ENCODE results near the gene GATC. TPM values are rescaled to one million over a fixed set of nuclear protein-coding genes. Genes with fewer than 3 reads are reported as not detected.

Gene GATC
- total and polyA plus RNA-seq, 2 of the 4 experiments (the other 2 are of a cell fraction), result 8.7 to 16.5 TPM

DNA sequence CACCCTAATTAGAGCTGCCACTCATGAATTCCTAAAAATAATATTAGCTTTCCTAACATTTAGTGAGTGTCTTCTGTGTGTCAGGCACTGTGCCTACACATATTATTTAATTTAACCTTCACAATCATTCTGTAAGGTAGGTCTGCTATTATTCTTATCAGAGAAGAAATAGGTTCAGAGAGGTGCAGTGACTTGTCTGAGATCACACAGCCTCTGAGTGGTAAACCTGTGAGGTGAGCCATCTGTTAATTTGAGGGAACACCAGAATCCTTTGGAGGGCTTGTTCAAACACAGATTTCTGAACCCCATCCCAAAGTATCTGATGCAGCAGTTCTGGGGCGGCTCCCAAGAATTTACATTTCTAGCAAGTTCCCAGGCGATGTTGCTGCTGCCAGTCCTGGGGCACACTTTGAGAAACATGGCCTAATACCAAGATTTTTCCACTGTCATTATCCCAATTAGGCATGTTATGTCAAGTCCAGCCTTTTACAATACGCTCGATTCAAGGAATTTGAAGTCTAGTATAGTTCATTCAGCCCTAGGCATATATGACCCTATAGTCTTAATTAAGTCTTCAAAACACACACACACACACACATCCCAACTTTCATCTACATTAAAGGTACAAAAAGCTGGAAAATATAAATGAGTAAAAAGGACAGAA is 28.2 kb upstream of the GATC start:
- Histone ChIP-seq H3K9me3 (ENCODE audit: control insufficient read depth, insufficient read depth, low read length) (no peaks in the 10 kb centered on the region), H2AK9ac (replicated peaks; ENCODE audit: low read depth, low read length, poor library complexity) (no peak overlapping the region), H2AFZ (replicated peaks; ENCODE audit: low read length, poor library complexity) (no peak overlapping the region), H2BK15ac (ENCODE audit: low read depth, low read length) (no peak overlapping the region), H3K4me1 (ENCODE audit: control insufficient read depth, insufficient read depth, low read length) (no peaks in the 10 kb centered on the region), H3K4ac (ENCODE audit: low read depth, low read length) (no peak overlapping the region), H3K23ac (ENCODE audit: low read depth, low read length) (no peak overlapping the region), H4K5ac (ENCODE audit: low read depth, low read length) (no peak overlapping the region), H3K27me3 (ENCODE audit: control insufficient read depth, insufficient read depth, low read length) (peaks cover 27% of the 10 kb centered on the region), H3K79me1 (ENCODE audit: low read depth in 1 of 2, low read length in 2 of 2) (no peaks in the 10 kb centered on the region), H4K20me1 (ENCODE audit: insufficient read depth, low read length) (no peaks in the 10 kb centered on the region), H2BK5ac (ENCODE audit: low read depth, low read length, poor library complexity, severe bottlenecking) (no peak overlapping the region), H2BK120ac (ENCODE audit: low read depth, low read length) (no peak overlapping the region), H3K4me3 (ENCODE audit: insufficient read depth, low read depth, low read length) (no peak overlapping the region), H3K9me1 (ENCODE audit: insufficient read depth, low read length) (no peaks in the 10 kb centered on the region), H3K56ac (ENCODE audit: extremely low read depth, insufficient read depth, low read length) (no peak overlapping the region), H3K4me2 (ENCODE audit: low read depth, low read length) (no peak overlapping the region), H4K8ac (ENCODE audit: low read depth in 2 of 2, low read length in 2 of 2) (no peak overlapping the region), H3K18ac (ENCODE audit: low read depth, low read length) (no peak overlapping the region), H3K36me3 (ENCODE audit: control insufficient read depth, insufficient read depth, low read length) (no peaks in the 10 kb centered on the region), H2AK5ac (ENCODE audit: low read depth, low read length) (no peak overlapping the region), H3K9ac (ENCODE audit: low read depth, low read length) (no peak overlapping the region), H3K14ac (replicated peaks; ENCODE audit: low read depth, low read length) (no peak overlapping the region), H3K27ac (ENCODE audit: insufficient read depth, low read length) (no peak overlapping the region), H4K91ac (ENCODE audit: insufficient read depth, low read depth, low read length) (no peak overlapping the region), H2BK20ac (ENCODE audit: low read depth, low read length) (no peak overlapping the region)
- CTCF ChIA-PET, result no interaction called here
- BruUV-seq (replicated peaks), result no TSS peak
- DNase-seq (no peak), ATAC-seq (ENCODE audit: low read depth) (no peak)
- 88% methylated on average over 1 of the region's 4 CpGs; no CpG with 5 or more reads in 1 of the 2 experiments for WGBS, 2 experiments (ENCODE audit: extremely low coverage in 2 of 2, insufficient read length in 1 of 2)
- in situ Hi-C loops (cut with MboI; ENCODE audit: low sequenced_read_pairs) (no loop called here), intact Hi-C loops (cut with micrococcal nuclease) (no loop called here), dilution Hi-C loops (cut with HindIII; ENCODE audit: low sequenced_read_pairs, unreplicated experiment) (no loop called here)
- POLR2A ChIA-PET (ENCODE audit: unreplicated experiment), result no interaction called here
- TF ChIP-seq RCOR1 (IDR thresholded peaks at IDR 0.05; ENCODE audit: insufficient replicate concordance, low read length) (no peak), SMC3 (IDR thresholded peaks at IDR 0.05; ENCODE audit: low read depth, low read length) (no peak), POLR2A (IDR thresholded peaks at IDR 0.05; ENCODE audit: low read depth, low read length) (no peak), CEBPB (IDR thresholded peaks at IDR 0.05; ENCODE audit: low read depth, low read length) (no peak), BHLHE40 (IDR thresholded peaks at IDR 0.05; ENCODE audit: low read depth, low read length) (no peak), NFE2L2 (IDR thresholded peaks at IDR 0.05; ENCODE audit: low read depth, low read length) (no peak), FOS (IDR thresholded peaks at IDR 0.05; ENCODE audit: low read depth, low read length) (no peak), MXI1 (IDR thresholded peaks at IDR 0.05; ENCODE audit: borderline replicate concordance, low read depth, low read length) (no peak), RAD21 (IDR thresholded peaks at IDR 0.05; ENCODE audit: low read length) (no peak), CHD1 (IDR thresholded peaks at IDR 0.05; ENCODE audit: low read depth, low read length) (no peak), MAFK (IDR thresholded peaks at IDR 0.05; ENCODE audit: low read depth, low read length) (no peak), RFX5 (IDR thresholded peaks at IDR 0.05; ENCODE audit: low read depth, low read length) (no peak), MAZ (IDR thresholded peaks at IDR 0.05; ENCODE audit: borderline replicate concordance, low read depth, low read length) (no peak)
- TF ChIP-seq, protein P1, sequence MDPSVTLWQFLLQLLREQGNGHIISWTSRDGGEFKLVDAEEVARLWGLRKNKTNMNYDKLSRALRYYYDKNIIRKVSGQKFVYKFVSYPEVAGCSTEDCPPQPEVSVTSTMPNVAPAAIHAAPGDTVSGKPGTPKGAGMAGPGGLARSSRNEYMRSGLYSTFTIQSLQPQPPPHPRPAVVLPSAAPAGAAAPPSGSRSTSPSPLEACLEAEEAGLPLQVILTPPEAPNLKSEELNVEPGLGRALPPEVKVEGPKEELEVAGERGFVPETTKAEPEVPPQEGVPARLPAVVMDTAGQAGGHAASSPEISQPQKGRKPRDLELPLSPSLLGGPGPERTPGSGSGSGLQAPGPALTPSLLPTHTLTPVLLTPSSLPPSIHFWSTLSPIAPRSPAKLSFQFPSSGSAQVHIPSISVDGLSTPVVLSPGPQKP (IDR thresholded peaks at IDR 0.05; ENCODE audit: borderline replicate concordance, low read depth, low read length), result no peak
- TF ChIP-seq, protein P2, sequence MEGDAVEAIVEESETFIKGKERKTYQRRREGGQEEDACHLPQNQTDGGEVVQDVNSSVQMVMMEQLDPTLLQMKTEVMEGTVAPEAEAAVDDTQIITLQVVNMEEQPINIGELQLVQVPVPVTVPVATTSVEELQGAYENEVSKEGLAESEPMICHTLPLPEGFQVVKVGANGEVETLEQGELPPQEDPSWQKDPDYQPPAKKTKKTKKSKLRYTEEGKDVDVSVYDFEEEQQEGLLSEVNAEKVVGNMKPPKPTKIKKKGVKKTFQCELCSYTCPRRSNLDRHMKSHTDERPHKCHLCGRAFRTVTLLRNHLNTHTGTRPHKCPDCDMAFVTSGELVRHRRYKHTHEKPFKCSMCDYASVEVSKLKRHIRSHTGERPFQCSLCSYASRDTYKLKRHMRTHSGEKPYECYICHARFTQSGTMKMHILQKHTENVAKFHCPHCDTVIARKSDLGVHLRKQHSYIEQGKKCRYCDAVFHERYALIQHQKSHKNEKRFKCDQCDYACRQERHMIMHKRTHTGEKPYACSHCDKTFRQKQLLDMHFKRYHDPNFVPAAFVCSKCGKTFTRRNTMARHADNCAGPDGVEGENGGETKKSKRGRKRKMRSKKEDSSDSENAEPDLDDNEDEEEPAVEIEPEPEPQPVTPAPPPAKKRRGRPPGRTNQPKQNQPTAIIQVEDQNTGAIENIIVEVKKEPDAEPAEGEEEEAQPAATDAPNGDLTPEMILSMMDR (conservative IDR thresholded peaks at IDR 0.05; ENCODE audit: low read depth, low read length), result no peak
- TF ChIP-seq, protein P3, sequence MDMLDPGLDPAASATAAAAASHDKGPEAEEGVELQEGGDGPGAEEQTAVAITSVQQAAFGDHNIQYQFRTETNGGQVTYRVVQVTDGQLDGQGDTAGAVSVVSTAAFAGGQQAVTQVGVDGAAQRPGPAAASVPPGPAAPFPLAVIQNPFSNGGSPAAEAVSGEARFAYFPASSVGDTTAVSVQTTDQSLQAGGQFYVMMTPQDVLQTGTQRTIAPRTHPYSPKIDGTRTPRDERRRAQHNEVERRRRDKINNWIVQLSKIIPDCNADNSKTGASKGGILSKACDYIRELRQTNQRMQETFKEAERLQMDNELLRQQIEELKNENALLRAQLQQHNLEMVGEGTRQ (IDR thresholded peaks at IDR 0.05; ENCODE audit: low read depth, low read length), result no peak
